Activated T-cell treated with anti-CD3 and anti-CD28 coated beads, Interleukin-2, amount 50 U/mL, for 72 hours (primary cell): ENCODE results near the gene EFCAB5. TPM values are rescaled to one million over a fixed set of nuclear protein-coding genes. Genes with fewer than 3 reads are reported as not detected.
"Not testable (repeated sequence)": the region's sequence is repeated elsewhere in the genome, so short reads cannot be mapped to it uniquely, and the experiment has no call there.

Experiments
- ATAC-seq, 2 donors: fragments of 150-1000 bp; cut with Tn5 transposase; replicated peaks in 1 of 2; 2 replicates each; pipeline ENCODE4 v1.10.0; 2021; ENCODE audit warnings: moderate library complexity in 2 of 2, mild to moderate bottlenecking in 1 of 2
- DNase-seq, 2 donors: peaks; one replicate each; pipeline ENCODE4 v3.0.0; 2021 to 2022; ENCODE audit warnings: mixed read lengths in 1 of 2
- H3K27ac Mint-ChIP-seq: one replicate; pipeline ENCODE4 v1.8.0; 2022; ENCODE audit warnings: mild to moderate bottlenecking, moderate library complexity, mixed read lengths
- H3K27me3 Mint-ChIP-seq: one replicate; pipeline ENCODE4 v1.8.0; 2022; ENCODE audit warnings: low read depth, mixed read lengths
- H3K36me3 Mint-ChIP-seq, 2 donors: one replicate each; pipeline ENCODE4 v1.8.0; 2022; ENCODE audit warnings: mixed read lengths in 2 of 2, mild to moderate bottlenecking in 1 of 2; ENCODE audit not compliant: insufficient read depth in 2 of 2
- H3K4me1 Mint-ChIP-seq: one replicate; pipeline ENCODE4 v1.8.0; 2022; ENCODE audit warnings: low read depth, mixed read lengths
- H3K4me3 Mint-ChIP-seq, 2 donors: one replicate each; pipeline ENCODE4 v1.8.0; 2022; ENCODE audit warnings: mild to moderate bottlenecking in 2 of 2, mixed read lengths in 2 of 2, moderate library complexity in 2 of 2
- H3K9me3 Mint-ChIP-seq, 2 donors: one replicate each; pipeline ENCODE4 v1.8.0; 2022; ENCODE audit warnings: mixed read lengths in 2 of 2
- total RNA-seq, 2 donors: library from RNA; stranded (reverse); gene quantifications; one replicate each; pipeline ENCODE4 v1.2.3, GENCODE V29; 2022

Gene EFCAB5
- total RNA-seq, 2 donors from 2014 or later, result 0.81 to 1.7 TPM

GRCh38 chr17:30132615-30133014 is 191.2 kb downstream of the EFCAB5 start:
- DNase-seq, result no peak
- Mint-ChIP-seq H3K9me3 (no peaks in the 10 kb centered on the region), H3K4me1 (no peaks in the 10 kb centered on the region), H3K27me3 (no peaks in the 10 kb centered on the region), H3K4me3 (no peak overlapping the region), H3K27ac (no peak overlapping the region), H3K36me3 (peaks cover 0 to 13% of the 10 kb centered on the region in 2 donors)
- no peak for ATAC-seq

GRCh38 chr17:30133197-30133596 is 191.8 kb downstream of the EFCAB5 start:
- no peak for DNase-seq
- H3K27ac Mint-ChIP-seq, result no peak overlapping the region
- no peaks in the 10 kb centered on the region for H3K9me3 Mint-ChIP-seq
- H3K4me1 Mint-ChIP-seq, result no peaks in the 10 kb centered on the region
- peaks cover 0 to 13% of the 10 kb centered on the region in 2 donors for H3K36me3 Mint-ChIP-seq
- no peaks in the 10 kb centered on the region for H3K27me3 Mint-ChIP-seq
- H3K4me3 Mint-ChIP-seq, result no peak overlapping the region
- ATAC-seq, result no peak

DNA sequence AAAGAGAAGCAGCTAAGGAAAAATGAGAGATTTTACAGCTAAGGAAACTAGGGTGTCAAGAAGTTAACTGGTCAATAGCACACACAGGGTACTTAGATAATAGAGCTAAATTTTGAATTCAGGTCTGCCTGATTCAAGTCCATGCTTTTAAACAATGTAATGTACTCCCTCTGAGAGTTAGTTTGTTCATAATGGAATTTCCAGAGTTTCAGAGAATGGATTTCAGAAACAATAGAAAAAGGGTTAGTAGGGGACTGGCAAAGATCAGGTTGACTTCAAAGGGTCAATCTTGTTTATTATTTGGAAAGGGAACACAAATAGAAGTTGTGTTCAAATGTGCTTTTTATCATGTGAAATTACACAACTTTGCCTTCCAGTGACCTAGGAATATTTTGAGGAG is 193.1 kb downstream of the EFCAB5 start:
- peaks cover 0 to 18% of the 10 kb centered on the region in 2 donors for H3K36me3 Mint-ChIP-seq
- no peaks in the 10 kb centered on the region for H3K27me3 Mint-ChIP-seq
- H3K9me3 Mint-ChIP-seq, result no peaks in the 10 kb centered on the region
- H3K4me3 Mint-ChIP-seq, result no peak overlapping the region
- H3K4me1 Mint-ChIP-seq, result no peaks in the 10 kb centered on the region
- ATAC-seq, result no peak
- peak overlapping the region; percentile 44 for H3K27ac Mint-ChIP-seq
- DNase-seq, result no peak

DNA sequence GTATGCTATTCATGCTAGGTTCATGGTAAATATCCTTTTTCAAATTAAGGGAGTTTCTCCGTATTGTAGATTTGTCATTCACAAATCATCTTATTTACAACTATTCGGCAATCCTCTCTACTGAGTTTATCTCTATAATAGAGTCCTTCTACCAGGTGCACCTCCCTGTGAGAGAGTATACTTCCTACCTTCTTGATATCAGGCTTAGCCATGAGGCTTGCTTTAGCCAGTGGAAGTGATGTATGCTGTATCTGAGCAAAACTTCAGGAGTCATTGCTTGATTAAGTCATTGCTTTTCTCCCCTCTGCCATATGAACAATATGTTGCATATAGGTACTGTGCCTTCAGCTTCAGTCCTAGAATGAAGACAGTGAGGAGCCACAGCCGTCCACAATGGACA is 195.7 kb downstream of the EFCAB5 start:
- Mint-ChIP-seq H3K4me3 (no peak overlapping the region), H3K27me3 (no peaks in the 10 kb centered on the region), H3K4me1 (no peaks in the 10 kb centered on the region), H3K36me3 (peaks cover 0 to 13% of the 10 kb centered on the region in 2 donors), H3K27ac (no peak overlapping the region), H3K9me3 (no peaks in the 10 kb centered on the region)
- DNase-seq (no peak), ATAC-seq (no peak)

DNA sequence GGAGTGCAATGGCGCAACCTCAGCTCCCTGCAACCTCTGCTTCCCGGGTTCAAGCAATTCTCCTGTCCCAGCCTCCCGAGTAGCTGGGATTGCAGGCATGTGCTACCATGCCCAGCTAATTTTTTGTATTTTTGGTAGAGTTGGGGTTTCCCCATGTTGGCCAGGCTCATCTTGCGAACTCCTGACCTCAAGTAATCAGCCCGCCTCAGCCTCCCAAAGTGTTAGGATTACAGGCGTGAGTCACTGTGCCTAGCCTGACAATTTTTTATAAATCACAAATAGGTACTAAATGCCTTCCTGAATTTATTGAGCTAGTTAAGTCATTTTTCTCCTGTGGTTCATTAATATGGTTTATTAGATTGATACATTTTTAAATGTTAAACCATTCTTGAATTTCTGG is 206.4 kb downstream of the EFCAB5 start:
- H3K27me3 Mint-ChIP-seq, H3K4me3 Mint-ChIP-seq, H3K9me3 Mint-ChIP-seq, ATAC-seq, DNase-seq, H3K36me3 Mint-ChIP-seq: not testable (repeated sequence)
- H3K4me1 Mint-ChIP-seq, result peaks cover 23% of the 10 kb centered on the region
- peak overlapping the region; percentile 60 for H3K27ac Mint-ChIP-seq

DNA sequence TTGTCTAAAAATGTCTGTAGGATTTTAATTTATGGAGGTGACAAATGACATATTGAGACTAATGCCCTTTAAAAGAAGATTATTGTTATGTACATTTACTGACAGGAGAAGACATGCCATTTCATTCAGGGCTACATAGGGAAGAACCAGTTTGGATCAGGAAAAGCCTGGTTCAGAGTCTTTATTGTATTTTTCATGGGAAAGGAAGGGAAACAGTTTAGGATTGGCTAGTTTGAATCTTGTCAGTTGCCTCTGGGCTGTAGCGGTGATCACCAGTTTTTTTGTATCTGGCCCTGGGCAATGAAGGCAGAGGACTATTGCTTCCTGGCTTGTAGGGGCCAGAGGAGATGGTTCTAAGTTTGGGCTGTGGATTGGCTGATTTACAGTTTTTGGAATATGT is 206.9 kb downstream of the EFCAB5 start:
- no peaks in the 10 kb centered on the region for H3K9me3 Mint-ChIP-seq
- H3K27ac Mint-ChIP-seq, result peak overlapping the region; percentile 60
- ATAC-seq (no peak), DNase-seq (no peak)
- H3K4me3 Mint-ChIP-seq, result no peak overlapping the region
- no peaks in the 10 kb centered on the region for H3K27me3 Mint-ChIP-seq
- peaks cover 29% of the 10 kb centered on the region for H3K4me1 Mint-ChIP-seq
- H3K36me3 Mint-ChIP-seq, result peaks cover 0 to 12% of the 10 kb centered on the region in 2 donors

DNA sequence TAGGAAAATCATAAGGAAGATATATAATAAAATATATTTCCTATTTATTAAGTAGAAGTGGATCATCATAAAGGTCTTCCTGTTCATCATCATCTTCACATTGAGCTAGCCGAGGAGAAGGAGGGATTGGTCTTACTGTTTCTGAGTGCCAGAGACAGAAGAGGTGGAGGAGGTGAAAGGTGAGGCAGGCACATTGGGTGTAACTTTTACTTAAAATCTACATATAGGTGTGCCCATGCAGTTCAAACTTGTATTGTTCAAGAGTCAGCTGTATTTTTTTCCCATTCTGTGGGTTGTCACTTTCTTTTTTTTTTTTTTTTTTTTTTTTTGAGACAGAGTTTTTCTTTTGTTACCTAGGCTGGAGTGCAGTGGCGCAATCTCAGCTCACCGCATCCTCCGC is 210.0 kb downstream of the EFCAB5 start:
- no peak overlapping the region for H3K27ac Mint-ChIP-seq
- H3K9me3 Mint-ChIP-seq, result no peaks in the 10 kb centered on the region
- H3K4me3 Mint-ChIP-seq, result no peak overlapping the region
- ATAC-seq (no peak), DNase-seq (no peak)
- peaks cover 2 to 10% of the 10 kb centered on the region in 2 donors for H3K36me3 Mint-ChIP-seq
- no peaks in the 10 kb centered on the region for H3K27me3 Mint-ChIP-seq
- peaks cover 32% of the 10 kb centered on the region for H3K4me1 Mint-ChIP-seq

GRCh38 chr17:30153463-30153862 is 212.0 kb downstream of the EFCAB5 start:
- no peaks in the 10 kb centered on the region for H3K27me3 Mint-ChIP-seq
- peaks cover 27% of the 10 kb centered on the region for H3K4me1 Mint-ChIP-seq
- peaks cover 4 to 15% of the 10 kb centered on the region in 2 donors for H3K36me3 Mint-ChIP-seq
- H3K4me3 Mint-ChIP-seq, result no peak overlapping the region
- DNase-seq (no peak), ATAC-seq (no peak)
- H3K9me3 Mint-ChIP-seq, result peaks cover 0 to 2% of the 10 kb centered on the region in 2 donors
- H3K27ac Mint-ChIP-seq, result no peak overlapping the region

- Mint-ChIP-seq H3K4me3 (no peak overlapping the region), H3K4me1 (peaks cover 34% of the 10 kb centered on the region), H3K36me3 (peaks cover 15 to 29% of the 10 kb centered on the region in 2 donors), H3K27ac (no peak overlapping the region), H3K27me3 (no peaks in the 10 kb centered on the region), H3K9me3 (peaks cover 5 to 6% of the 10 kb centered on the region in 2 donors)
- DNase-seq (no peak), ATAC-seq (no peak)
Measured at GRCh38 chr17:30155389-30155788, 214.0 kb downstream of the EFCAB5 start.

Other genes starting within 250 kb of the EFCAB5 start
- gene SSH2, start 11.4 kb upstream of the EFCAB5 start, total RNA-seq, result 10 to 100 TPM; 41.4 to 46.8 TPM
- 10 to 100 TPM; 34.7 to 34.8 TPM for gene NSRP1, start 175.2 kb downstream of the EFCAB5 start, total RNA-seq